Stomach (tissue), 4 donors: Measurements from ENCODE around the gene TMA7.

ENCODE experiments used
- POLR2A ChIP-seq, 4 donors: fragments of 450-650 bp; IDR thresholded peaks; one replicate each; pipeline ENCODE4 v1.6.1; 2016; ENCODE audit warnings: antibody characterized with exemption in 4 of 4, control low read depth in 2 of 4, mild to moderate bottlenecking in 1 of 4, moderate library complexity in 1 of 4
- POLR2AphosphoS5 ChIP-seq, 3 donors: sonication (generic); formaldehyde crosslinking; IDR thresholded peaks; one replicate each; pipeline ENCODE4 v1.6.1; 2016; ENCODE audit warnings: antibody characterized with exemption in 3 of 3
- TF ChIP-seq, protein P1 (sequence below), 7 experiments: fragments of 450-650 bp in 4 of 7; fragments of 200-600 bp in 3 of 7; sonication (generic) in 3 of 7; IDR thresholded peaks; one replicate each; pipeline ENCODE4 v1.5.1; 2016 to 2019; ENCODE audit warnings: antibody characterized with exemption in 7 of 7, control low read depth in 2 of 7, mild to moderate bottlenecking in 1 of 7

DNA sequence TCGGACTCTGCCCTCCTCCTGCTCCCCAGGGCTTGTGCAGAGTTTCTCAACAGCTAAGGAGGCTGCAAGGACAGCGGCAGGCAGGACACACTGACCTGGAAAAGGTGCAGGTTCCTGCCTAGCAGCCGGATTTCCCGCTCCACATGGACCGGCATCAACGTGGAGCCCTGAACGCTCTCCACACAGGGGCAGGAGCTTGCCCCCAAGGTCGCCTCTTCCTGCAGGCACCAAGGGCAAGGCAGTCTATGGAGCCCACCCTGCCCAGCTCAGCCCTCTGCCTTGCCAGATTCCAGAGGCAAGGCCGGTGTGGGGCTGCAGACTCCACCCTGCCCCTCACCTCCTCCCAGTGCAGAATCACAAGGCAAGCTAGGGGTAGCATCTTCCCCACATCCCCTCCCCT, 20.9 kb upstream of the TMA7 start:
- TF ChIP-seq, protein P1, sequence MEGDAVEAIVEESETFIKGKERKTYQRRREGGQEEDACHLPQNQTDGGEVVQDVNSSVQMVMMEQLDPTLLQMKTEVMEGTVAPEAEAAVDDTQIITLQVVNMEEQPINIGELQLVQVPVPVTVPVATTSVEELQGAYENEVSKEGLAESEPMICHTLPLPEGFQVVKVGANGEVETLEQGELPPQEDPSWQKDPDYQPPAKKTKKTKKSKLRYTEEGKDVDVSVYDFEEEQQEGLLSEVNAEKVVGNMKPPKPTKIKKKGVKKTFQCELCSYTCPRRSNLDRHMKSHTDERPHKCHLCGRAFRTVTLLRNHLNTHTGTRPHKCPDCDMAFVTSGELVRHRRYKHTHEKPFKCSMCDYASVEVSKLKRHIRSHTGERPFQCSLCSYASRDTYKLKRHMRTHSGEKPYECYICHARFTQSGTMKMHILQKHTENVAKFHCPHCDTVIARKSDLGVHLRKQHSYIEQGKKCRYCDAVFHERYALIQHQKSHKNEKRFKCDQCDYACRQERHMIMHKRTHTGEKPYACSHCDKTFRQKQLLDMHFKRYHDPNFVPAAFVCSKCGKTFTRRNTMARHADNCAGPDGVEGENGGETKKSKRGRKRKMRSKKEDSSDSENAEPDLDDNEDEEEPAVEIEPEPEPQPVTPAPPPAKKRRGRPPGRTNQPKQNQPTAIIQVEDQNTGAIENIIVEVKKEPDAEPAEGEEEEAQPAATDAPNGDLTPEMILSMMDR (IDR thresholded peaks at IDR 0.05), result no peak
- TF ChIP-seq POLR2AphosphoS5 (IDR thresholded peaks at IDR 0.05) (no peak), POLR2A (IDR thresholded peaks at IDR 0.05) (no peak)
